H1 (cell line): ENCODE measurements around the gene TADA3. TPM values are rescaled to one million over a fixed set of nuclear protein-coding genes. Genes with fewer than 3 reads are reported as not detected.

ENCODE experiments used
- CTCF ChIA-PET: fragments of 300-600 bp; sonication (Branson Sonifier 250); formaldehyde crosslinking; loops from one replicate; lab custom pipeline; 2021; ENCODE audit not compliant: partially characterized antibody; lab: Charles Lee
- POLR2A ChIA-PET: fragments of 300-600 bp; sonication (Branson Sonifier 250); formaldehyde crosslinking; loops from one replicate; lab custom pipeline; 2021; ENCODE audit warnings: inconsistent platforms; ENCODE audit not compliant: partially characterized antibody; lab: Charles Lee
- DNase-seq, 2 experiments: peaks; one replicate each; pipeline versions ENCODE4 v3.0.0 to v3.0.0-alpha.2; 2010 to 2022; ENCODE audit warnings: low spot score in 2 of 2, low read depth in 1 of 2, mixed read lengths in 1 of 2
- FAIRE-seq: peaks from 2 replicates; lab custom pipeline; 2011; peaks lifted over from hg19 to GRCh38; lab: Jason Lieb, UNC
- H2AFZ ChIP-seq: 2 replicates; pipeline ENCODE4 v1.8.1; 2012; ENCODE audit warnings: low read length, inconsistent platforms
- H2AK5ac ChIP-seq: 2 replicates; pipeline ENCODE4 v1.6.1; 2013; ENCODE audit warnings: low read depth, low read length
- H2BK120ac ChIP-seq: replicated peaks from 2 replicates; pipeline ENCODE3; 2013; ENCODE audit warnings: low read depth, low read length, inconsistent platforms
- H2BK12ac ChIP-seq: 2 replicates; pipeline ENCODE4 v1.6.1; 2013; ENCODE audit warnings: low read depth, low read length
- H2BK15ac ChIP-seq: 2 replicates; pipeline ENCODE4 v1.6.1; 2013; ENCODE audit warnings: low read length
- H2BK20ac ChIP-seq: 2 replicates; pipeline ENCODE4 v1.6.1; 2013; ENCODE audit warnings: low read length
- H2BK5ac ChIP-seq: 2 replicates; pipeline ENCODE4 v1.6.1; 2013; ENCODE audit warnings: low read depth, low read length
- H3K14ac ChIP-seq: 2 replicates; pipeline ENCODE4 v1.6.1; 2013; ENCODE audit warnings: inconsistent platforms; ENCODE audit not compliant: insufficient read length
- H3K18ac ChIP-seq: 2 replicates; pipeline ENCODE4 v1.6.1; 2013; ENCODE audit warnings: low read length; ENCODE audit errors: extremely low read depth
- H3K23ac ChIP-seq: 2 replicates; pipeline ENCODE4 v1.6.1; 2013; ENCODE audit warnings: inconsistent platforms; ENCODE audit not compliant: insufficient read length
- H3K23me2 ChIP-seq: 2 replicates; pipeline ENCODE4 v1.6.1; 2013; ENCODE audit warnings: low read depth, low read length
- H3K27ac ChIP-seq: 2 replicates; pipeline ENCODE4 v1.6.1; 2011; ENCODE audit warnings: low read depth, low read length, inconsistent platforms
- H3K27me3 ChIP-seq, 4 experiments: replicated peaks in 1 of 4; 1 replicate in 1 of 4; 2 replicates in 3 of 4; pipeline versions ENCODE4 v1.6.1 to v1.8.1; 2011 to 2013; ENCODE audit warnings: low read length in 3 of 4, mild to moderate bottlenecking in 3 of 4, inconsistent platforms in 2 of 4, mixed read lengths in 2 of 4, moderate library complexity in 1 of 4; ENCODE audit not compliant: control insufficient read depth in 3 of 4, insufficient read depth in 3 of 4; ENCODE audit errors: extremely low read depth in 1 of 4
- H3K36me3 ChIP-seq, 4 experiments: 2 replicates each; pipeline versions ENCODE4 v1.6.1 to v1.8.1; 2011 to 2013; ENCODE audit warnings: mild to moderate bottlenecking in 4 of 4, low read length in 3 of 4, moderate library complexity in 2 of 4, control low read depth in 1 of 4, inconsistent platforms in 1 of 4; ENCODE audit not compliant: insufficient read depth in 4 of 4, control insufficient read depth in 2 of 4
- H3K4ac ChIP-seq: replicated peaks from 2 replicates; pipeline ENCODE3; 2013; ENCODE audit warnings: low read length, low read depth, mixed read lengths, inconsistent platforms; ENCODE audit not compliant: insufficient read length
- H3K4me1 ChIP-seq, 4 experiments: replicated peaks in 1 of 4; 1 replicate in 1 of 4; 2 replicates in 3 of 4; pipeline versions ENCODE4 v1.6.1 to v1.8.1; 2011 to 2013; ENCODE audit warnings: low read length in 3 of 4, inconsistent platforms in 2 of 4, mixed read lengths in 1 of 4; ENCODE audit not compliant: insufficient read depth in 4 of 4, control insufficient read depth in 3 of 4
- H3K4me2 ChIP-seq, 2 experiments: 2 replicates each; pipeline versions ENCODE4 v1.6.1 to v1.8.1; 2011 to 2013; ENCODE audit warnings: low read depth in 2 of 2, low read length in 2 of 2, control low read depth in 1 of 2, inconsistent platforms in 1 of 2, mild to moderate bottlenecking in 1 of 2; ENCODE audit not compliant: insufficient read depth in 1 of 2
- H3K4me3 ChIP-seq, 4 experiments: fragments of 200-600, 300-600 bp in 1 of 4; sonication (generic), shearing (Covaris generic), sonication (Bioruptor Twin) in 1 of 4; 2 replicates each; pipeline versions ENCODE4 v1.5.1 to v1.8.1; 2011 to 2016; ENCODE audit warnings: low read length in 4 of 4, low read depth in 3 of 4, control low read depth in 2 of 4, inconsistent platforms in 2 of 4, mild to moderate bottlenecking in 2 of 4, mixed read lengths in 1 of 4, moderate library complexity in 1 of 4; ENCODE audit not compliant: insufficient read depth in 2 of 4; ENCODE audit errors: extremely low read depth in 1 of 4
- H3K56ac ChIP-seq: replicated peaks from 2 replicates; pipeline ENCODE3; 2013; ENCODE audit warnings: low read depth, mild to moderate bottlenecking, mixed read lengths, low read length, inconsistent platforms; ENCODE audit not compliant: insufficient read length
- H3K79me1 ChIP-seq: 2 replicates; pipeline ENCODE4 v1.6.1; 2013; ENCODE audit warnings: low read depth, low read length, control low read depth
- H3K79me2 ChIP-seq, 2 experiments: 2 replicates each; pipeline versions ENCODE4 v1.6.1 to v1.8.1; 2012 to 2013; ENCODE audit warnings: low read length in 2 of 2, mild to moderate bottlenecking in 2 of 2, inconsistent platforms in 1 of 2; ENCODE audit not compliant: insufficient read depth in 2 of 2, control insufficient read depth in 1 of 2
- H3K9ac ChIP-seq, 4 experiments: replicated peaks in 1 of 4; 1 replicate in 1 of 4; 2 replicates in 3 of 4; pipeline versions ENCODE4 v1.6.1 to v1.8.1; 2011 to 2013; ENCODE audit warnings: low read depth in 3 of 4, low read length in 3 of 4, control low read depth in 2 of 4, mild to moderate bottlenecking in 2 of 4, moderate library complexity in 2 of 4, inconsistent platforms in 1 of 4; ENCODE audit errors: extremely low read depth in 1 of 4
- H3K9me3 ChIP-seq, 2 experiments: 2 replicates each; pipeline versions ENCODE4 v1.6.1 to v1.8.1; 2012 to 2013; ENCODE audit warnings: mild to moderate bottlenecking in 2 of 2, moderate library complexity in 2 of 2, control low read depth in 1 of 2, inconsistent platforms in 1 of 2, low read depth in 1 of 2, low read length in 1 of 2, mixed read lengths in 1 of 2; ENCODE audit not compliant: insufficient read depth in 2 of 2
- H4K20me1 ChIP-seq, 2 experiments: replicated peaks in 1 of 2; 2 replicates each; pipeline versions ENCODE3 to v1.8.1; 2011 to 2013; ENCODE audit warnings: inconsistent platforms in 2 of 2, low read length in 2 of 2, mild to moderate bottlenecking in 1 of 2; ENCODE audit not compliant: insufficient read depth in 2 of 2, control insufficient read depth in 1 of 2
- H4K5ac ChIP-seq: 2 replicates; pipeline ENCODE4 v1.6.1; 2013; ENCODE audit warnings: low read length, low read depth, mixed read lengths, inconsistent platforms; ENCODE audit not compliant: insufficient read length
- H4K8ac ChIP-seq: 2 replicates; pipeline ENCODE4 v1.8.0; 2013; ENCODE audit warnings: mild to moderate bottlenecking, moderate library complexity, low read length, inconsistent platforms; ENCODE audit not compliant: insufficient read depth; ENCODE audit errors: extremely low read depth
- H4K91ac ChIP-seq: replicated peaks from 2 replicates; pipeline ENCODE3; 2013; ENCODE audit warnings: low read length, mixed read lengths, inconsistent platforms; ENCODE audit not compliant: insufficient read length
- BACH1 ChIP-seq: IDR thresholded peaks from 2 replicates; pipeline ENCODE4 v1.6.1; 2012; ENCODE audit warnings: low read length, improper control_type of control experiment
- CHD1 ChIP-seq: IDR thresholded peaks from 2 replicates; pipeline ENCODE4 v1.6.1; 2012; ENCODE audit warnings: low read depth, low read length, improper control_type of control experiment
- NANOG ChIP-seq: IDR thresholded peaks from 2 replicates; pipeline ENCODE4 v1.6.1; 2011; ENCODE audit warnings: low read length, low read depth, mild to moderate bottlenecking, inconsistent platforms; ENCODE audit not compliant: insufficient read depth, poor library complexity, severe bottlenecking
- NRF1 ChIP-seq: IDR thresholded peaks from 2 replicates; pipeline ENCODE4 v1.6.1; 2011; ENCODE audit warnings: mild to moderate bottlenecking, low read depth, low read length, improper control_type of control experiment
- SAP30 ChIP-seq: fragments of 300-600 bp; sonication (generic); IDR thresholded peaks from 2 replicates; pipeline ENCODE4 v1.7.1; 2012; ENCODE audit warnings: low read length, moderate library complexity, mild to moderate bottlenecking, inconsistent platforms; ENCODE audit not compliant: insufficient read depth, insufficient replicate concordance
- SP4 ChIP-seq: IDR thresholded peaks from 2 replicates; pipeline ENCODE4 v1.6.1; 2012; ENCODE audit warnings: low read length, inconsistent platforms
- SRF ChIP-seq: IDR thresholded peaks from 2 replicates; pipeline ENCODE4 v1.6.1; 2011; ENCODE audit warnings: mild to moderate bottlenecking, low read depth, low read length, moderate library complexity
- SUZ12 ChIP-seq: fragments of 200-600 bp; sonication (generic); IDR thresholded peaks from 2 replicates; pipeline ENCODE4 v1.6.1; 2012; ENCODE audit warnings: mild to moderate bottlenecking, inconsistent platforms, low read length, moderate library complexity, mixed read lengths
- YY1 ChIP-seq: IDR thresholded peaks from 2 replicates; pipeline ENCODE4 v1.6.1; 2011; ENCODE audit warnings: low read depth, mild to moderate bottlenecking, low read length
- WGBS, 2 experiments: shearing (Covaris generic) in 1 of 2; methylation state at CpG; one replicate each; pipeline versions ENCODE4 v1.1.6 to v1.1.7; 2013 to 2015; ENCODE audit warnings: low lambda C conversion rate in 2 of 2, mixed read lengths in 2 of 2, inconsistent platforms in 1 of 2, low coverage in 1 of 2, missing lambda C conversion rate in 1 of 2; ENCODE audit not compliant: insufficient replicate concordance in 2 of 2, insufficient coverage in 1 of 2, insufficient read length in 1 of 2; ENCODE audit errors: extremely low coverage in 1 of 2, missing lambda C conversion rate in 1 of 2; 5-methylcytosine and 5-hydroxymethylcytosine counted together
- polyA plus RNA-seq, 7 experiments: library from polyadenylated mRNA; depleted of rRNA in 3 of 7; stranded (reverse) in 5 of 7; unstranded in 2 of 7; fragments of >200 nt in 5 of 7; fragments of 200-250 nt in 2 of 7; gene quantifications; 1 replicate in 5 of 7; 2 replicates in 1 of 7; 4 replicates in 1 of 7; pipeline versions ENCODE4 v1.2.1 to v1.2.3, GENCODE V29; 2011 to 2013; ENCODE audit warnings: missing spikeins in 2 of 7, mixed read lengths in 2 of 7
- total RNA-seq: library from RNA; stranded (reverse); fragmentation: NEBNext Ultra II Directional; extraction: Animal tissue kit (Norgen Biotek cat#: 25700); gene quantifications from 2 replicates; pipeline ENCODE4 v1.2.1, GENCODE V29; 2021
- TF ChIP-seq, protein P1 (sequence below): IDR thresholded peaks from 2 replicates; pipeline ENCODE4 v1.6.1; 2012; ENCODE audit warnings: inconsistent platforms

Gene TADA3
- total and polyA plus RNA-seq, 2 of the 8 experiments (the other 6 are each of a cell fraction or from before 2014, with no cell fraction given): 43.4 to 50.3 TPM

DNA sequence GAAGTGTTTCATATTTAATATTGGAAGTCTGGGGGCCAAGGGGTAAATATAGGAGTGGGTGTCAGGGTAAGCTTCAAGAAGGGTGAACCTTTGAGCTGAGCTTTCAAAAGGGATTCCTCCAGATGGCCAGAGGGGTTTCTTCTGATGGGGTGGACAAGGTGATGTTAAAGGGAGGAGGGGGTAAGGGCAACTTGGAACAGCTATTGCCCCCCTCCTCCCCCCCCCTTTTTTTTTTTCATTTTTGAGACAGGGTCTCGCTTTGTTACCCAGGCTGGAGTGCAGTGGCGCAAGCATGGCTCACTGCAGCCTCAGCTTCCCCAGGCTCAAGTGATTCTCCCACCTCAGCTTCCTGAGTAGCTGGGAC, 15.7 kb upstream of the TADA3 start:
- no peak overlapping the region for H3K56ac ChIP-seq
- no peak overlapping the region for H3K4ac ChIP-seq
- no peak overlapping the region for H2AK5ac ChIP-seq
- no peak overlapping the region for H3K23ac ChIP-seq
- H4K8ac ChIP-seq: no peak overlapping the region
- no peak overlapping the region for H2BK120ac ChIP-seq
- no peak overlapping the region for H2AFZ ChIP-seq
- H3K4me3 ChIP-seq: no peak overlapping the region
- H3K79me1 ChIP-seq: no peaks in the 10 kb centered on the region
- DNase-seq: no peak
- TF ChIP-seq SRF (no peak), BACH1 (no peak), SAP30 (no peak), SP4 (no peak), NANOG (no peak), YY1 (no peak), NRF1 (no peak), SUZ12 (no peak), CHD1 (no peak)
- TF ChIP-seq, protein P1, sequence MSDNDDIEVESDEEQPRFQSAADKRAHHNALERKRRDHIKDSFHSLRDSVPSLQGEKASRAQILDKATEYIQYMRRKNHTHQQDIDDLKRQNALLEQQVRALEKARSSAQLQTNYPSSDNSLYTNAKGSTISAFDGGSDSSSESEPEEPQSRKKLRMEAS: no peak
- peaks cover 0 to 9% (median 2%) of the 10 kb centered on the region in 4 experiments; a peak in 3 of 7 replicates for H3K4me1 ChIP-seq
- no peak overlapping the region for H3K18ac ChIP-seq
- H2BK5ac ChIP-seq: no peak overlapping the region
- WGBS, 2 experiments: 100% methylated on average over 1 of the region's 2 CpGs; no CpG with 5 or more reads in 1 of the 2 experiments
- H3K23me2 ChIP-seq: peaks cover 2% of the 10 kb centered on the region; the same call in 1 of the 2 replicates
- ChIA-PET CTCF (interaction anchor here (0.5 to 4.9 kb wide), 11 partner anchors 11 to 341 kb away, joined by 3 to 30 read pairs (median 3); partner anchors contain the start of gene ARPC4), POLR2A (interaction anchor here (0.6 to 7.8 kb wide), 7 partner anchors 13 to 97 kb away, joined by 3 to 71 read pairs (median 6); partner anchors contain the start of genes ARPC4, OGG1, RPUSD3 and TADA3)
- H3K36me3 ChIP-seq: peaks cover 22 to 35% (median 30%) of the 10 kb centered on the region in 4 experiments; a peak in 7 of 8 replicates
- peaks cover 0 to 11% (median 9%) of the 10 kb centered on the region in 4 experiments; a peak in 5 of 7 replicates for H3K27me3 ChIP-seq
- H4K91ac ChIP-seq: no peak overlapping the region
- no peak overlapping the region for H3K4me2 ChIP-seq
- FAIRE-seq: no peak
- H2BK12ac ChIP-seq: no peak overlapping the region
- no peak overlapping the region for H3K9ac ChIP-seq
- no peak overlapping the region for H4K5ac ChIP-seq
- H2BK20ac ChIP-seq: no peak overlapping the region
- H3K27ac ChIP-seq: no peak overlapping the region
- no peaks in the 10 kb centered on the region for H3K9me3 ChIP-seq
- no peak overlapping the region for H2BK15ac ChIP-seq
- H3K79me2 ChIP-seq: no peaks in the 10 kb centered on the region
- no peak overlapping the region for H3K14ac ChIP-seq
- peaks cover 3 to 10% of the 10 kb centered on the region in 2 experiments for H4K20me1 ChIP-seq
